ENCODE results near the gene SPTBN1. TPM values are rescaled to one million over a fixed set of nuclear protein-coding genes. Genes with fewer than 3 reads are reported as not detected.

The SPTBN1 gene
- total and polyA plus RNA-seq, 2 of the 13 experiments (the other 11 are each of a cell fraction or from before 2014, with no cell fraction given), result 123 to 299 TPM

DNA sequence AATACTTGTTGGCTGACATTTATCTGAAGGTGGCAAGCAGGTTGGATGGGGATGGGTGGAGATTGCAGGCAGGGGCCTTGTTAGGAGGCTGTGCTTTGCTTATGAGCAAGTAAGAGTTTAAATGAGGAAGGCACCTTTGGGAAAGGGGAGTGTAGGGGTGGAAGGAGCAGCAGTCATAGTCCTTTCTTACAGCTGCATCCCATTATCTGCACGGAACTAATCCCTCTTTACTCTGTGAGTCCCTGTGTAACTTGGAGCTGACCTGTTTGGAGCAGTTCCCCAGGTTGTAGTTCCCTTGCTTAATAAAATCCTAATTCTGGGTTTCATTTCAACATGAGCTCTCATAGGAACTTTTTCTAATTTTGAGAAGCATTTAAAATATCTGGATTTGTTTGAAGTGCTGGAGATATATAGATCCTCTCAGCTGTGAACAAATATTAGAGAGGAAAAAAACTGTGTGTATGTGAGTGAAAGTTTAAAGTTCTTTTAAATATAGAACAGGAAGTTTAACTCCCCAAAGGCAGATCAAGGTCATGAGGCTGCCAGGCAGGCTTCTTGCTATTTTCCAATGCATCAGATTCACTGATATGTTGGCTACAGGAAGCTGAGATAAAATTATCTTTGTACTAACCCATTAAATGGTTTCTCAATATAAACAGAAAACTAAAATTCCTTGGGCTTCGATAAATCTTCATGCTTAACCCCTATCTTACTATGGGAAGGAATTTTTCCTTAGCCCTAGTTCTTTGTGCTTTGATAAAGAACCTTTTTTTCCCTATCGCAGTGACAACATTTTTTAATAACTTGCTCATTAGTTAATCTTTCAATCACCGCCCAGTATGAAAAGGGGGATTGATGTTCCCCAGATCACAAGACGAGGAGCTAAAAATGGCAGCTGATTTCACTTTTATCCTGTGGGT is 162.8 kb downstream of the SPTBN1 start (continued):
- TF ChIP-seq SMARCC2 (IDR thresholded peaks at IDR 0.05), result no peak
- TF ChIP-seq TEAD2 (CRISPR knock-in tag; IDR thresholded peaks at IDR 0.05), result no peak
- no peak for TF ChIP-seq TBP (CRISPR knock-in tag; IDR thresholded peaks at IDR 0.05)
- no peak; the same call in 1 of the 2 replicates for TF ChIP-seq RAD21 (CRISPR knock-in tag; IDR thresholded peaks at IDR 0.05)
- no peak for TF ChIP-seq MTA1 (CRISPR knock-in tag; IDR thresholded peaks at IDR 0.05; ENCODE audit: borderline replicate concordance)
- no peak for TF ChIP-seq JUND (CRISPR knock-in tag; IDR thresholded peaks at IDR 0.05)
- peak; percentile 72; the same call in 1 of the 2 replicates for TF ChIP-seq NCOR1 (IDR thresholded peaks at IDR 0.05; ENCODE audit: borderline replicate concordance, low read length)
- TF ChIP-seq NR2C2 (CRISPR knock-in tag; IDR thresholded peaks at IDR 0.05; ENCODE audit: borderline replicate concordance), result no peak
- TF ChIP-seq ZNF839 (CRISPR knock-in tag; IDR thresholded peaks at IDR 0.05; ENCODE audit: borderline replicate concordance), result no peak
- no peak for TF ChIP-seq ZNF672 (CRISPR knock-in tag; IDR thresholded peaks at IDR 0.05)
- TF ChIP-seq ZNF251 (CRISPR knock-in tag; IDR thresholded peaks at IDR 0.05), result no peak
- TF ChIP-seq ZNF326 (CRISPR knock-in tag; IDR thresholded peaks at IDR 0.05; ENCODE audit: borderline replicate concordance), result no peak
- no peak for TF ChIP-seq NFKBIZ (CRISPR knock-in tag; IDR thresholded peaks at IDR 0.05)
- no peak for TF ChIP-seq ZNF792 (CRISPR knock-in tag; IDR thresholded peaks at IDR 0.05)
- no peak for TF ChIP-seq ZNF24 (IDR thresholded peaks at IDR 0.05)
- TF ChIP-seq, protein P1, sequence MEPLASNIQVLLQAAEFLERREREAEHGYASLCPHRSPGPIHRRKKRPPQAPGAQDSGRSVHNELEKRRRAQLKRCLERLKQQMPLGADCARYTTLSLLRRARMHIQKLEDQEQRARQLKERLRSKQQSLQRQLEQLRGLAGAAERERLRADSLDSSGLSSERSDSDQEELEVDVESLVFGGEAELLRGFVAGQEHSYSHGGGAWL (CRISPR knock-in tag; IDR thresholded peaks at IDR 0.05), result no peak
- TF ChIP-seq, protein P2, sequence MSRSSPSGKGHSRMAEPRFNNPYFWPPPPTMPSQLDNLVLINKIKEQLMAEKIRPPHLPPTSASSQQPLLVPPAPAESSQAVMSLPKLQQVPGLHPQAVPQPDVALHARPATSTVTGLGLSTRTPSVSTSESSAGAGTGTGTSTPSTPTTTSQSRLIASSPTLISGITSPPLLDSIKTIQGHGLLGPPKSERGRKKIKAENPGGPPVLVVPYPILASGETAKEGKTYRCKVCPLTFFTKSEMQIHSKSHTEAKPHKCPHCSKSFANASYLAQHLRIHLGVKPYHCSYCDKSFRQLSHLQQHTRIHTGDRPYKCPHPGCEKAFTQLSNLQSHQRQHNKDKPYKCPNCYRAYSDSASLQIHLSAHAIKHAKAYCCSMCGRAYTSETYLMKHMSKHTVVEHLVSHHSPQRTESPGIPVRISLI (CRISPR knock-in tag; IDR thresholded peaks at IDR 0.05; ENCODE audit: borderline replicate concordance), result peak; percentile 92
- TF ChIP-seq SMC3 (IDR thresholded peaks at IDR 0.05; ENCODE audit: low read length), result 0 out of 2 replicates have a peak, but pooled peaks have one; percentile 18
- TF ChIP-seq, protein P3, sequence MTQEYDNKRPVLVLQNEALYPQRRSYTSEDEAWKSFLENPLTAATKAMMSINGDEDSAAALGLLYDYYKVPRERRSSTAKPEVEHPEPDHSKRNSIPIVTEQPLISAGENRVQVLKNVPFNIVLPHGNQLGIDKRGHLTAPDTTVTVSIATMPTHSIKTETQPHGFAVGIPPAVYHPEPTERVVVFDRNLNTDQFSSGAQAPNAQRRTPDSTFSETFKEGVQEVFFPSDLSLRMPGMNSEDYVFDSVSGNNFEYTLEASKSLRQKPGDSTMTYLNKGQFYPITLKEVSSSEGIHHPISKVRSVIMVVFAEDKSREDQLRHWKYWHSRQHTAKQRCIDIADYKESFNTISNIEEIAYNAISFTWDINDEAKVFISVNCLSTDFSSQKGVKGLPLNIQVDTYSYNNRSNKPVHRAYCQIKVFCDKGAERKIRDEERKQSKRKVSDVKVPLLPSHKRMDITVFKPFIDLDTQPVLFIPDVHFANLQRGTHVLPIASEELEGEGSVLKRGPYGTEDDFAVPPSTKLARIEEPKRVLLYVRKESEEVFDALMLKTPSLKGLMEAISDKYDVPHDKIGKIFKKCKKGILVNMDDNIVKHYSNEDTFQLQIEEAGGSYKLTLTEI (CRISPR knock-in tag; conservative IDR thresholded peaks at IDR 0.05), result no peak
- no peak for TF ChIP-seq ZNF160 (CRISPR knock-in tag; IDR thresholded peaks at IDR 0.05)
- TF ChIP-seq KDM3A (CRISPR knock-in tag; IDR thresholded peaks at IDR 0.05; ENCODE audit: low read depth), result 0 out of 2 replicates have a peak, but pooled peaks have one; percentile 52
- TF ChIP-seq ZNF75D (CRISPR knock-in tag; IDR thresholded peaks at IDR 0.05; ENCODE audit: borderline replicate concordance), result no peak
- TF ChIP-seq PLRG1 (conservative IDR thresholded peaks at IDR 0.05), result no peak
- no peak for TF ChIP-seq HHEX (CRISPR knock-in tag; IDR thresholded peaks at IDR 0.05)
- 0 out of 2 replicates have a peak, but pooled peaks have one; percentile 38 for TF ChIP-seq ZNF556 (CRISPR knock-in tag; IDR thresholded peaks at IDR 0.05; ENCODE audit: borderline replicate concordance)
- TF ChIP-seq, protein P4, sequence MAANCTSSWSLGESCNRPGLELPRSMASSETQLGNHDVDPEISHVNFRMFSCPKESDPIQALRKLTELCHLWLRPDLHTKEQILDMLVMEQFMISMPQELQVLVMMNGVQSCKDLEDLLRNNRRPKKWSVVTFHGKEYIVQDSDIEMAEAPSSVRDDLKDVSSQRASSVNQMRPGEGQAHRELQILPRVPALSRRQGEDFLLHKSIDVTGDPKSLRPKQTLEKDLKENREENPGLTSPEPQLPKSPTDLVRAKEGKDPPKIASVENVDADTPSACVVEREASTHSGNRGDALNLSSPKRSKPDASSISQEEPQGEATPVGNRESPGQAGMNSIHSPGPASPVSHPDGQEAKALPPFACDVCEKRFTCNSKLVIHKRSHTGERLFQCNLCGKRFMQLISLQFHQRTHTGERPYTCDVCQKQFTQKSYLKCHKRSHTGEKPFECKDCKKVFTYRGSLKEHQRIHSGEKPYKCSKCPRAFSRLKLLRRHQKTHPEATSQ (CRISPR knock-in tag; IDR thresholded peaks at IDR 0.05; ENCODE audit: borderline replicate concordance), result no peak
- TF ChIP-seq ZEB1 (IDR thresholded peaks at IDR 0.05; ENCODE audit: insufficient replicate concordance, low read depth), result no peak
- no peak for TF ChIP-seq ZNF34 (CRISPR knock-in tag; IDR thresholded peaks at IDR 0.05; ENCODE audit: borderline replicate concordance)
